HepG2 (cell line): ENCODE results near the gene KIF1C. TPM values are rescaled to one million over a fixed set of nuclear protein-coding genes. Genes with fewer than 3 reads are reported as not detected.

Experiments used
- AFF4 ChIP-seq: sonication (generic); formaldehyde crosslinking; IDR thresholded peaks from 2 replicates; pipeline ENCODE4 v1.4.0; 2020; ENCODE audit warnings: missing genetic modification reagents
- ARID2 ChIP-seq: sonication (generic); formaldehyde crosslinking; IDR thresholded peaks from 2 replicates; pipeline ENCODE4 v1.8.1; 2022; ENCODE audit warnings: mild to moderate bottlenecking, missing genetic modification reagents, borderline replicate concordance
- ARID3A ChIP-seq: IDR thresholded peaks from 2 replicates; pipeline ENCODE4 v1.6.1; 2012; ENCODE audit warnings: low read depth, low read length, improper control_type of control experiment
- ATF2 ChIP-seq: sonication (generic); formaldehyde crosslinking; IDR thresholded peaks from 2 replicates; pipeline ENCODE4 v1.4.0; 2020; ENCODE audit warnings: missing genetic modification reagents
- BHLHE40 ChIP-seq: IDR thresholded peaks from 2 replicates; pipeline ENCODE4 v1.6.1; 2011; ENCODE audit warnings: low read length, improper control_type of control experiment
- CERS6 ChIP-seq: sonication (generic); formaldehyde crosslinking; IDR thresholded peaks from 2 replicates; pipeline ENCODE4 v1.5.0; 2020; ENCODE audit warnings: missing genetic modification reagents
- FOXA1 ChIP-seq, 2 experiments: fragments of 450-650 bp in 1 of 2; sonication (generic) in 1 of 2; formaldehyde crosslinking in 1 of 2; IDR thresholded peaks; 2 replicates each; pipeline versions ENCODE4 v1.4.0 to v1.6.1; 2016 to 2020; ENCODE audit warnings: missing genetic modification reagents in 1 of 2
- GATAD2A ChIP-seq: IDR thresholded peaks from 2 replicates; pipeline ENCODE4 v1.6.1; 2016
- HOXA7 ChIP-seq: sonication (generic); formaldehyde crosslinking; IDR thresholded peaks from 2 replicates; pipeline ENCODE4 v1.8.1; 2022; ENCODE audit warnings: mild to moderate bottlenecking, missing genetic modification reagents, moderate library complexity
- JARID2 ChIP-seq: sonication (generic); formaldehyde crosslinking; IDR thresholded peaks from 2 replicates; pipeline ENCODE4 v1.8.1; 2023; ENCODE audit warnings: missing genetic modification reagents, inconsistent platforms; ENCODE audit not compliant: insufficient replicate concordance
- MEF2D ChIP-seq: sonication (generic); formaldehyde crosslinking; IDR thresholded peaks from 2 replicates; pipeline ENCODE4 v1.5.1; 2020; ENCODE audit warnings: mild to moderate bottlenecking, missing genetic modification reagents
- NRL ChIP-seq: sonication (generic); formaldehyde crosslinking; IDR thresholded peaks from 2 replicates; pipeline ENCODE4 v1.5.0; 2020; ENCODE audit warnings: missing genetic modification reagents, mild to moderate bottlenecking, moderate library complexity, borderline replicate concordance
- TOPORS ChIP-seq: sonication (generic); formaldehyde crosslinking; IDR thresholded peaks from 2 replicates; pipeline ENCODE4 v1.8.0; 2023; ENCODE audit warnings: mild to moderate bottlenecking, missing genetic modification reagents
- ZNF121 ChIP-seq: sonication (generic); formaldehyde crosslinking; IDR thresholded peaks from 2 replicates; pipeline ENCODE4 v1.5.0; 2020; ENCODE audit warnings: mild to moderate bottlenecking, missing genetic modification reagents
- ZNF326 ChIP-seq: sonication (generic); formaldehyde crosslinking; IDR thresholded peaks from 2 replicates; pipeline ENCODE4 v1.4.0; 2020; ENCODE audit warnings: missing genetic modification reagents, borderline replicate concordance
- ZNF569 ChIP-seq: sonication (generic); formaldehyde crosslinking; IDR thresholded peaks from 2 replicates; pipeline ENCODE4 v1.5.0; 2020; ENCODE audit warnings: mild to moderate bottlenecking, missing genetic modification reagents, moderate library complexity, borderline replicate concordance
- ZNF607 ChIP-seq: sonication (generic); formaldehyde crosslinking; IDR thresholded peaks from 2 replicates; pipeline ENCODE4 v1.5.1; 2020; ENCODE audit warnings: missing genetic modification reagents, mild to moderate bottlenecking, borderline replicate concordance
- ZNF746 ChIP-seq: sonication (generic); formaldehyde crosslinking; IDR thresholded peaks from 2 replicates; pipeline ENCODE4 v1.8.0; 2022; ENCODE audit warnings: mild to moderate bottlenecking, missing genetic modification reagents
- ZNF883 ChIP-seq: sonication (generic); formaldehyde crosslinking; IDR thresholded peaks from 2 replicates; pipeline ENCODE4 v1.5.1; 2020; ENCODE audit warnings: mild to moderate bottlenecking, missing genetic modification reagents; ENCODE audit errors: not compliant biosample characterization
- polyA plus RNA-seq, 8 experiments: library from polyadenylated mRNA; depleted of rRNA in 3 of 8; stranded (reverse) in 7 of 8; unstranded in 1 of 8; fragments of >200 nt; fragmentation: Illumina TruSeq in 4 of 8; extraction: Trizol in 4 of 8; gene quantifications; 2 replicates each; pipeline versions ENCODE4 v1.2.1 to v1.2.3, GENCODE V29; 2011 to 2016; ENCODE audit warnings: low read depth in 4 of 8, missing spikeins in 1 of 8, mixed read lengths in 1 of 8; ENCODE audit not compliant: insufficient read depth in 1 of 8
- total RNA-seq, 5 experiments: library from RNA; depleted of rRNA; stranded (reverse); fragments of >200 nt; fragmentation: Illumina TruSeq; extraction: Trizol; gene quantifications; 2 replicates each; pipeline ENCODE4 v1.2.3, GENCODE V29; 2016; ENCODE audit warnings: low read depth in 1 of 5

Gene KIF1C
- total and polyA plus RNA-seq, 2 of the 13 experiments (the other 11 are each of a cell fraction or from before 2014, with no cell fraction given), result 70.0 to 104 TPM

GRCh38 chr17:4948166-4948930, 49.4 kb upstream of the KIF1C start, which contains the start of gene PFN1 (continued):
- TF ChIP-seq ZNF607 (CRISPR knock-in tag), result peak; percentile 91
- peak; percentile 17 for TF ChIP-seq ZNF883
- no peak for TF ChIP-seq HOXA7 (CRISPR knock-in tag)
- TF ChIP-seq BHLHE40, result no peak
- TF ChIP-seq ZNF326, result no peak
- TF ChIP-seq AFF4 (CRISPR knock-in tag), result peak; percentile 88
- no peak for TF ChIP-seq CERS6
- no peak for TF ChIP-seq MEF2D (CRISPR knock-in tag)
- no peak; the same call in 1 of the 2 replicates for TF ChIP-seq ARID2
- no peak for TF ChIP-seq JARID2 (CRISPR knock-in tag)
- no peak for TF ChIP-seq GATAD2A (CRISPR knock-in tag)
- peak; percentile 9; the same call in 1 of the 2 replicates for TF ChIP-seq ARID3A
- TF ChIP-seq NRL (CRISPR knock-in tag), result peak; percentile 54
- no peak for TF ChIP-seq FOXA1 (IDR thresholded peaks at IDR 0.05)
- peak; percentile 4; the same call in 1 of the 2 replicates for TF ChIP-seq FOXA1 (CRISPR knock-in tag; IDR thresholded peaks at IDR 0.05)
- TF ChIP-seq ZNF121 (CRISPR knock-in tag), result no peak
- no peak for TF ChIP-seq TOPORS
- TF ChIP-seq ZNF569, result no peak
- no peak for TF ChIP-seq ATF2
- peak; percentile 54; the same call in 1 of the 2 replicates for TF ChIP-seq ZNF746 (CRISPR knock-in tag)
